Subcutaneous abdominal adipose tissue (tissue), 5 donors: ENCODE data around the gene FHIP1B.
"Not testable (repeated sequence)": the region's sequence is repeated elsewhere in the genome, so short reads cannot be mapped to it uniquely, and the experiment has no call there.

Source experiments
- H3K27ac ChIP-seq: one replicate; pipeline ENCODE4 v1.7.0; 2013; ENCODE audit warnings: low read depth, mild to moderate bottlenecking, inconsistent platforms, low read length, moderate library complexity
- H3K27me3 ChIP-seq, 5 donors: one replicate each; pipeline ENCODE4 v1.7.0; 2013; ENCODE audit warnings: low read length in 5 of 5, inconsistent platforms in 1 of 5; ENCODE audit not compliant: control insufficient read depth in 5 of 5, insufficient read depth in 4 of 5
- H3K36me3 ChIP-seq, 5 donors: one replicate each; pipeline ENCODE4 v1.7.0; 2013; ENCODE audit warnings: low read length in 5 of 5; ENCODE audit not compliant: control insufficient read depth in 5 of 5, insufficient read depth in 5 of 5
- H3K4me1 ChIP-seq, 5 donors: one replicate each; pipeline ENCODE4 v1.7.0; 2013; ENCODE audit warnings: low read length in 5 of 5, mild to moderate bottlenecking in 3 of 5, moderate library complexity in 1 of 5; ENCODE audit not compliant: control insufficient read depth in 5 of 5, insufficient read depth in 5 of 5
- H3K4me3 ChIP-seq, 5 donors: one replicate each; pipeline ENCODE4 v1.7.0; 2013; ENCODE audit warnings: low read length in 5 of 5, low read depth in 1 of 5
- H3K9ac ChIP-seq, 5 donors: one replicate each; pipeline ENCODE4 v1.7.0; 2013; ENCODE audit warnings: low read length in 5 of 5, mild to moderate bottlenecking in 4 of 5, moderate library complexity in 3 of 5
- H3K9me3 ChIP-seq, 5 donors: one replicate each; pipeline ENCODE4 v1.7.0; 2013; ENCODE audit warnings: low read length in 5 of 5; ENCODE audit not compliant: control insufficient read depth in 5 of 5
- donor health status: healthy.
- donor health status: healthy.
- donor health status: healthy.
- donor health status: healthy.
- donor health status: healthy.

Gene FHIP1B

DNA sequence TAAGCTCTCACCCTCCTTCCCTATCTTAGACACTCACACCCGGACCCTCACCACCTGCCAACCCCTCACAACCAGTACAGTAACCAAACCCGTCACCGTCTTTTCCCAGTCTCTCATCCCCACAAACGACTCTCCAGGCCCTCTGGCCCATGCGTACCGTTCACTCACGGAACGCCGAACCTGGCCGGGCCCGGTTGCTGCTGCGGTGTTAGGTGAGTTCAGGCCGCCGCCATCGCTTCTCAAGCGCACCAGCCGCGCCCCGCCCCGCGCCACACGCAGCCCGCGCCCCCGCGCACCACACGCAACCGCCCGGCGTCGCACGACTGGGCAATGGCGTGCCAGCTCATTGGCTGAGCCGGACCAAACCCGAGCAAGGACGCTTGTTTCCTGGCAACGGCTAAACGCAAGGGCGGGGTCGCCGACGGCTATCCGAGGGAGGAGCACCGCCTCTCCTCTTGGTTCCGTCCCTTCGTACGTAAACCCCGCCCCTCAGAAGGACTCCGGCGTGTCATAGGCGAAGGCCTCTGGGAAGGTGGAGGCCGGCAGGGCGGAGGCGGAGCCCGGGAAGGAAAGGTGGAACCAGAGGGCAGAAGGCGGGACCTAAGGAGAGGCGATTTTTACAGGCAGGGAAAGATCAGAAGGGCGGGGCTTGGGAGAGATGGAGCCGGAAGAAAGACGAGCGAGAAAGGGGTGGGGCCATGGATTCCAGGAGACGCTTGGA is at the start of gene FHIP1B:
TSS of gene FHIP1B (minus strand) at position 250 of the 721 bp plus-strand sequence. CDS start 10,120 bp downstream, outside the sequence.
- H3K4me3 ChIP-seq: peak within 1 kb of the TSS; percentile 91 to 97 (median 94)
- peak within 1 kb of the TSS; percentile 30 to 95 (median 85) for H3K9ac ChIP-seq

GRCh38 chr11:6283453-6284023 is 49.1 kb upstream of the FHIP1B start:
- no peak overlapping the region for H3K27ac ChIP-seq
- no peaks in the 10 kb centered on the region for H3K4me1 ChIP-seq
- no peaks in the 10 kb centered on the region for H3K27me3 ChIP-seq
- H3K36me3 ChIP-seq: no peaks in the 10 kb centered on the region
- H3K9ac ChIP-seq: no peak overlapping the region
- no peak overlapping the region for H3K4me3 ChIP-seq
- H3K9me3 ChIP-seq: no peaks in the 10 kb centered on the region

More for the DNA sequence above, at the start of gene FHIP1B:
- Histone ChIP-seq H3K4me1 (peaks cover 0 to 23% (median 21%) of the 10 kb centered on the region in 5 donors), H3K27ac (peak within 1 kb of the TSS; percentile 74), H3K27me3 (no peaks in the 10 kb centered on the region), H3K9me3 (no peaks in the 10 kb centered on the region), H3K36me3 (no peaks in the 10 kb centered on the region)

GRCh38 chr11:6280809-6281208 is 46.4 kb upstream of the FHIP1B start:
- H3K9ac ChIP-seq, H3K27me3 ChIP-seq, H3K36me3 ChIP-seq, H3K9me3 ChIP-seq, H3K4me1 ChIP-seq, H3K4me3 ChIP-seq, H3K27ac ChIP-seq: not testable (repeated sequence)

DNA sequence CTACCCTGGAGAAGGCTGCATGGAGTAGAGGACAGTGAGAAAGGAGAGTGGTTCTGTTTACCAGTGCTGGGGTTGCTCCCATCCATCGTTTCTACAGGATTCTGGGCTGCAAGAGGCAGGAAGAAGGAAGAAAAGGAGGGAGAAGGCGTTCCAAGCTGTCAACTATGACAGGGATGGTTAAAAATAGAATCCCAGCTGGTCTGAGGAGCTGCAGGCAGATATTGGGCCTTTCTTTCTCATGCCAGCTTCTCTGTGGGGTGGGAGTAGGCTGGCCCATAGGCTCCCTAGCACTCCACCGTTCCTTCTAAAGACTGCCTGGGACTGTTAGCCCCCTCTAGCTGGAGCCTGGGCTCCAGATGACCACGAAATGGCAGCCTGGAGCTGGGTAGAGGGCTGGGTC is 38.8 kb upstream of the FHIP1B start:
- H3K36me3 ChIP-seq: no peaks in the 10 kb centered on the region
- no peak overlapping the region for H3K4me3 ChIP-seq
- H3K4me1 ChIP-seq: no peaks in the 10 kb centered on the region
- no peak overlapping the region for H3K27ac ChIP-seq
- no peak overlapping the region for H3K9ac ChIP-seq
- peaks cover 0 to 3% (median 0%) of the 10 kb centered on the region in 5 donors for H3K9me3 ChIP-seq
- H3K27me3 ChIP-seq: peaks cover 0 to 7% (median 3%) of the 10 kb centered on the region in 5 donors

DNA sequence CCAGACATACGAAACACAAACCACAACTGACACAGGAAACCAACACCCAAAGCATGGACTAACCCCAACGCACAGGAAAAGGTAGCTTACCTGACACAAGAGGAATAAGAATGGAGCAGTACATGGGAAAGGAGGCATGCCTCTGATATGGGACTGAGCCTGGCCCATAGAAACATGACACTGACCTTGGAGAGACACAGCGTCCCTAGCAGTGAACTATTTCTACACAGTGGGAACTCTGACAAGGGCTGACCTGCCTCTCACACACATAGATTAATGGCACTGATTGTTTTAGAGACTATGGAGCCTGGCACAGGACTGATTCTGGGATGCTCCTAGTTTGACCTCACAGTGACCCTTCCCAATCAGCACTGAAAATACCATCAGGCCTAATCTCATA is 37.2 kb upstream of the FHIP1B start:
- no peak overlapping the region for H3K27ac ChIP-seq

GRCh38 chr11:6270584-6271246 is 36.3 kb upstream of the FHIP1B start:
- no peaks in the 10 kb centered on the region for H3K4me1 ChIP-seq
- no peak overlapping the region for H3K27ac ChIP-seq
- no peaks in the 10 kb centered on the region for H3K9me3 ChIP-seq
- peaks cover 0 to 7% (median 3%) of the 10 kb centered on the region in 5 donors for H3K27me3 ChIP-seq
- H3K9ac ChIP-seq: no peak overlapping the region
- no peak overlapping the region for H3K4me3 ChIP-seq
- no peaks in the 10 kb centered on the region for H3K36me3 ChIP-seq

More for the DNA sequence above, 37.2 kb upstream of the FHIP1B start:
- Histone ChIP-seq H3K9me3 (peaks cover 0 to 2% (median 0%) of the 10 kb centered on the region in 5 donors), H3K27me3 (peaks cover 0 to 7% (median 3%) of the 10 kb centered on the region in 5 donors), H3K4me3 (no peak overlapping the region), H3K9ac (no peak overlapping the region), H3K4me1 (no peaks in the 10 kb centered on the region), H3K36me3 (no peaks in the 10 kb centered on the region)

DNA sequence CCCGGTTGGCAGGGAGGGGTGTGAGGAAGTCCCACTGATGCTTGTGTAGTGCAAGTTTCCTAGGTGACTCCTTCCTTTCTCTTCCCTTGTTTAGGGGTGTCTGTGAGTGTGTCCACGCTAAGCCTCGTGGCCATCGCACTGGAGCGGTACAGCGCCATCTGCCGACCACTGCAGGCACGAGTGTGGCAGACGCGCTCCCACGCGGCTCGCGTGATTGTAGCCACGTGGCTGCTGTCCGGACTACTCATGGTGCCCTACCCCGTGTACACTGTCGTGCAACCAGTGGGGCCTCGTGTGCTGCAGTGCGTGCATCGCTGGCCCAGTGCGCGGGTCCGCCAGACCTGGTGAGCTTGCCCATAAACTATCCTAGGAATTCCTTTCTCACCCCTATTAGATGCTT is 35.6 kb upstream of the FHIP1B start:
- Histone ChIP-seq H3K4me1 (no peaks in the 10 kb centered on the region), H3K27ac (no peak overlapping the region), H3K36me3 (no peaks in the 10 kb centered on the region), H3K9ac (no peak overlapping the region), H3K9me3 (no peaks in the 10 kb centered on the region), H3K4me3 (no peak overlapping the region), H3K27me3 (peaks cover 0 to 7% (median 3%) of the 10 kb centered on the region in 5 donors)

DNA sequence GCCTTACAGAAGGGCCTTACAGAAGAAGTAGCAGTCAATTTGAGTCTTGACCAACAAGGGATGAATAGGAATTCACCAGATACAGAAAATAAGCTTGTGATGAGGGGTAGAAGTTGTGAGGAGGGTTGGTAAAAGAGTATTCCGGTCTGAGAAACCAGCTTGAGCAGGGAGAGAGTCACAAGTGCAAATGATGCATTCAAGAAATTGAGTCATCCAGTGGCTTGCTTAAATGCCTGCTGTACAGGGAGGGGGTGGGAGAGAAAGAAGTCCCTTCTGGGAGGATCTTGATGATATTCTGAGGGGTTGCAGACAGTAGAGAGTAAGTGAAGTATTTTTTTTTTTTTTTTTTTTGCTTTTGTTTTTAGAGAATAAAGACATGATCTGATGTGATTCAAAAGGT is 34.4 kb upstream of the FHIP1B start:
- no peak overlapping the region for H3K27ac ChIP-seq
- no peaks in the 10 kb centered on the region for H3K9me3 ChIP-seq
- H3K4me1 ChIP-seq: no peaks in the 10 kb centered on the region
- no peaks in the 10 kb centered on the region for H3K36me3 ChIP-seq
- H3K27me3 ChIP-seq: peaks cover 3 to 7% (median 3%) of the 10 kb centered on the region in 5 donors
- H3K4me3 ChIP-seq: no peak overlapping the region
- no peak overlapping the region for H3K9ac ChIP-seq

DNA sequence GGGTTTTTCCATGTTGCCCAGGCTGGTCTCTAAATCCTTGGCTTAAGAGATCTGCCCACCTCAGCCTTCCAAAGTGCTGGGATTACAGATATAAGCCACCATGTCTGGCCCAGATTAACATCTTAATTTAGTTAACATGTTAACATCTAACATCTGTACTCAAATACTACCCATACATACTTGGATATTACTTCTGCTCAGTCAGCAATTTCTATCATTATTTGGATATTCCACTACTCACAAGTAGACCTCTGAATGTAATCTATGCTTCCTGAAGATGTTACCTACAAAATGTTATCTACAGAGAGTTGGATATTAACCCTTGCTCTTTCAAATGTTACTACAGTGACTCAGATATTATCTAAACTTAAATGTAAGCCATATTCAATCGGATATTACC is 29.2 kb upstream of the FHIP1B start:
- Histone ChIP-seq H3K36me3 (no peaks in the 10 kb centered on the region), H3K9me3 (no peaks in the 10 kb centered on the region), H3K27me3 (peaks cover 11 to 23% (median 16%) of the 10 kb centered on the region in 5 donors), H3K4me3 (no peak overlapping the region), H3K9ac (no peak overlapping the region), H3K27ac (no peak overlapping the region), H3K4me1 (peaks cover 0 to 14% (median 9%) of the 10 kb centered on the region in 5 donors)

GRCh38 chr11:6260207-6260726 is 25.8 kb upstream of the FHIP1B start:
- Histone ChIP-seq H3K36me3 (no peaks in the 10 kb centered on the region), H3K4me1 (peaks cover 0 to 17% (median 12%) of the 10 kb centered on the region in 5 donors), H3K27ac (no peak overlapping the region), H3K4me3 (no peak overlapping the region), H3K9ac (no peak overlapping the region), H3K27me3 (peaks cover 20 to 43% (median 29%) of the 10 kb centered on the region in 5 donors), H3K9me3 (no peaks in the 10 kb centered on the region)
